ENCODE data around the gene EFTUD2. TPM values are rescaled to one million over a fixed set of nuclear protein-coding genes. Genes with fewer than 3 reads are reported as not detected.

The EFTUD2 gene
- total and polyA plus RNA-seq, 9 of the 15 experiments (the other 6 are each of a cell fraction or from before 2014, with no cell fraction given): 65.8 to 362 (median 218) TPM

GRCh38 chr17:44919411-44919810 is 20.2 kb upstream of the EFTUD2 start:
- no TSS peak for BruUV-seq (replicated peaks)
- peaks cover 2 to 15% of the 10 kb centered on the region in 2 experiments; a peak in 4 of 5 replicates for H3K4me1 ChIP-seq (replicated peaks in 1 of 2; ENCODE audit: control insufficient read depth in 2 of 2, insufficient read depth in 2 of 2, low read length in 2 of 2)
- 30% methylated on average over 2 of the region's 2 CpGs for WGBS (ENCODE audit: insufficient coverage, low coverage, missing lambda C conversion rate)
- no peak overlapping the region for H3K4me2 ChIP-seq (ENCODE audit: insufficient read depth, low read length)
- H3K9ac ChIP-seq (ENCODE audit: insufficient read depth in 1 of 2, low read depth in 2 of 2, low read length in 2 of 2): no peak overlapping the region
- H3K9me3 ChIP-seq (replicated peaks; ENCODE audit: control insufficient read depth, insufficient read depth, low read depth, low read length): no peaks in the 10 kb centered on the region
- CTCF ChIA-PET (ENCODE audit: low intra/inter-chr PET ratio): interaction anchor here (0.8 to 2.8 kb wide), 3 partner anchors 102 to 180 kb away, joined by 3 to 34 read pairs (median 10); no protein-coding TSS in a partner anchor
- ATAC-seq: no peak
- no peaks in the 10 kb centered on the region for H3K36me3 ChIP-seq (ENCODE audit: control insufficient read depth, insufficient read depth, low read length)
- intact Hi-C loops (cut with micrococcal nuclease) (no loop called here), in situ Hi-C loops (cut with MboI) (loop anchor here (5.0 kb wide), 1 partner anchor 98 kb away; no protein-coding TSS in a partner anchor)
- no peaks in the 10 kb centered on the region for H3K79me2 ChIP-seq (ENCODE audit: control insufficient read depth, insufficient read depth, low read length)
- TF ChIP-seq FOXK2 (conservative IDR thresholded peaks at IDR 0.05 in 1 of 2, IDR thresholded peaks at IDR 0.05 in 1 of 2; ENCODE audit: low read depth in 2 of 2) (no peak), LARP7 (IDR thresholded peaks at IDR 0.05) (no peak), NFYB (IDR thresholded peaks at IDR 0.05; ENCODE audit: extremely low read depth, insufficient read length) (no peak), ZNF277 (CRISPR knock-in tag; IDR thresholded peaks at IDR 0.05; ENCODE audit: borderline replicate concordance) (no peak), CREB1 (IDR thresholded peaks at IDR 0.05) (no peak), CREB1 (CRISPR knock-in tag; IDR thresholded peaks at IDR 0.05) (no peak), CBX5 (IDR thresholded peaks at IDR 0.05; ENCODE audit: borderline replicate concordance, low read depth) (no peak), ZNF24 (IDR thresholded peaks at IDR 0.05) (no peak), DDX20 (tag; IDR thresholded peaks at IDR 0.05; ENCODE audit: low read depth) (no peak), L3MBTL2 (IDR thresholded peaks at IDR 0.05) (no peak), MEIS2 (IDR thresholded peaks at IDR 0.05; ENCODE audit: partially characterized antibody) (no peak), ZKSCAN1 (IDR thresholded peaks at IDR 0.05; ENCODE audit: low read depth, low read length) (no peak), ESRRA (IDR thresholded peaks at IDR 0.05; ENCODE audit: borderline replicate concordance, low read depth) (no peak), SMC3 (conservative IDR thresholded peaks at IDR 0.05; ENCODE audit: insufficient read depth, low read depth, low read length) (no peak), MTA3 (IDR thresholded peaks at IDR 0.05; ENCODE audit: borderline replicate concordance) (no peak), AFF4 (CRISPR knock-in tag; IDR thresholded peaks at IDR 0.05) (no peak), CBFB (CRISPR knock-in tag; IDR thresholded peaks at IDR 0.05) (no peak)
- H3K4me3 ChIP-seq: no peak overlapping the region
- H2AFZ ChIP-seq (ENCODE audit: low read depth, low read length): no peak overlapping the region
- no peak for FAIRE-seq
- H3K9me1 ChIP-seq (ENCODE audit: control insufficient read depth, insufficient read depth, low read length): no peaks in the 10 kb centered on the region
- no peak for DNase-seq (ENCODE audit: extremely low read depth in 1 of 4, low spot score in 3 of 4)
- H3K27me3 ChIP-seq (ENCODE audit: control insufficient read depth in 2 of 2, insufficient read depth in 2 of 2, low read length in 2 of 2): peaks cover 2 to 19% of the 10 kb centered on the region in 2 experiments; a peak in 2 of 5 replicates
- H4K20me1 ChIP-seq (replicated peaks; ENCODE audit: control insufficient read depth, insufficient read depth, low read length): 0 out of 2 replicates have a peak, but pooled peaks cover 10% of the 10 kb centered on the region
- H3K27ac ChIP-seq (ENCODE audit: extremely low read depth, low read depth, low read length): no peak overlapping the region
- POLR2A ChIA-PET: interaction anchor here (1.0 to 1.3 kb wide), 3 partner anchors 101 to 230 kb away, joined by 3 to 4 read pairs (median 4); no protein-coding TSS in a partner anchor

Measured in K562 (cell line).